ENCODE measurements around the gene ATP1B3.

- TF ChIP-seq CTCF (IDR thresholded peaks at IDR 0.05; ENCODE audit: low read depth, low read length) (no peak), MAX (IDR thresholded peaks at IDR 0.05; ENCODE audit: low read depth, low read length) (no peak), POLR2A (IDR thresholded peaks at IDR 0.05; ENCODE audit: extremely low read depth, insufficient read length) (no peak), MYC (IDR thresholded peaks at IDR 0.05; ENCODE audit: low read depth, low read length) (no peak)
Observed at GRCh38 chr3:141926929-141927328, 50.5 kb downstream of the ATP1B3 start.
